CD4-positive, alpha-beta T cell treated with Interleukin-2 at 100 ng/mL for 4 hours (primary cell): ENCODE measurements around the gene ATP11A.

Source experiments
- DNase-seq: peaks from one replicate; pipeline ENCODE4 v3.0.0-alpha.2; 2020; ENCODE audit warnings: low spot score

The ATP11A gene

DNA sequence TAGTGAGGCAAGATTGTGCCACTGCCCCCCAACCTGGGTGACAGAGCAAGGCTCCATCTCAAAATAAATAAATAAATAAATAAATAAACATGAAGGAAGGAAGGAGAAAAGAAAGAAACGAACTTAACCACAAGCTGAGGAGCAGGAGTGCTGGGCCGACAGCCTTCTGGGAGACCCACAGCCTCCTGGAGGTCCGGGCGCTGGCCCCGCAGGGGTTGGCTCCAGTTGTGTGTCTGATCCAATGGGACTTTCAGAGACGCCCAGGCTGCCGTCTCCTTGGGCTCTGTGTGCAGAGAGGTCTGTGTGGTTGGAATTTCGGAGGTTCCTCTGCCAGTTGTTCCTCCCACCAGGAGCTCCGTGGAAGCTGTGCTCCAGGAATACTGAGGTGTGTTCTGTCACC lies 243.1 kb downstream of the ATP11A start:
- DNase-seq, result no peak

DNA sequence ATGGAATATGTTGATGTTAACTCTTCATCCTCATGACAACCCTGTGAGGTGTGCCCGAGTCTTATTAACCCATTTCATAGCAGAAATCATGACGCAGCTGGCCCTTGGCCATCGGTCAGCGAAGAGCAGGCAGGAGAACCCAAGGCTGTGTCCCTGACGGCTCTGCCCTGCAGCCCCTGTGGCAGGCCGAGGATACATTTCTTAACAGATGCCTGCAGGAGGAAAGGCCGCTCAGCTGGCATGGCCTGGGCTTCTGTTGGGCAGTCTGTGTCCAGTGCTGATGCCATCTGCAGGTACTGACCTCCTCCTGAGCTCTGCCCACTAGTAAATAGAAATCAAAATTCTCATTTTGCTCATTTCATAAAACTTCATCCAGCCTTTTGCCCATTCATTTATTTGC lies 243.8 kb downstream of the ATP11A start:
- DNase-seq, result no peak

- no peak for DNase-seq
These were observed 244.2 kb downstream of the ATP11A start for GRCh38 chr13:112934078-112934477.
